ENCODE data around the gene SKP2. TPM values are rescaled to one million over a fixed set of nuclear protein-coding genes. Genes with fewer than 3 reads are reported as not detected.

Gene SKP2
- total RNA-seq, 1 donor from 2014 or later: 34.8 TPM

DNA sequence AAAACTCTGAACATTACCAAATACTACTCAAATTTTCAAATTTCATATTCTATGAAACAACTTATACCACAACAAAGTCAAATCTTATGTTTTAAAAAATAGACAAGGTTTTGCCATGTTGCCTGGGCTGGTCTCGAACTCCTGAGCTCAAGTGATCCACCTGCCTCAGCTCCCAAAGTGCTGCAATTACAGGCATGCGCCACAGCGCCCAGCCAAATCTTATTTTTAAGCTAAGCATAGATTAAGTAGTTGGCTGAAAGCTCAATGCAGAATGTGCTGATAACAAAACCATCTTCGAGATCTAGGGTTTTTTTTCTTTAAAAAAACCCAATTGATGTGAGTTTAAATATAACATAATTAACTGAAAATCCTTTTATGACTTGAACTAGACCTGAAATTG, 6.6 kb upstream of the SKP2 start:
- H3K27ac Mint-ChIP-seq (ENCODE audit: unreplicated experiment): no peak overlapping the region
- no peaks in the 10 kb centered on the region for H3K9me3 Mint-ChIP-seq (ENCODE audit: low read depth)
- no peak overlapping the region for H3K4me3 Mint-ChIP-seq (ENCODE audit: unreplicated experiment)
- H3K4me1 Mint-ChIP-seq (ENCODE audit: low read depth): peaks cover 3% of the 10 kb centered on the region
- no peaks in the 10 kb centered on the region for H3K27me3 Mint-ChIP-seq (ENCODE audit: low read depth)
- no peak for DNase-seq (ENCODE audit: low spot score)
- H3K36me3 Mint-ChIP-seq (ENCODE audit: low read depth): peaks cover 2% of the 10 kb centered on the region
- TF ChIP-seq, protein P1, sequence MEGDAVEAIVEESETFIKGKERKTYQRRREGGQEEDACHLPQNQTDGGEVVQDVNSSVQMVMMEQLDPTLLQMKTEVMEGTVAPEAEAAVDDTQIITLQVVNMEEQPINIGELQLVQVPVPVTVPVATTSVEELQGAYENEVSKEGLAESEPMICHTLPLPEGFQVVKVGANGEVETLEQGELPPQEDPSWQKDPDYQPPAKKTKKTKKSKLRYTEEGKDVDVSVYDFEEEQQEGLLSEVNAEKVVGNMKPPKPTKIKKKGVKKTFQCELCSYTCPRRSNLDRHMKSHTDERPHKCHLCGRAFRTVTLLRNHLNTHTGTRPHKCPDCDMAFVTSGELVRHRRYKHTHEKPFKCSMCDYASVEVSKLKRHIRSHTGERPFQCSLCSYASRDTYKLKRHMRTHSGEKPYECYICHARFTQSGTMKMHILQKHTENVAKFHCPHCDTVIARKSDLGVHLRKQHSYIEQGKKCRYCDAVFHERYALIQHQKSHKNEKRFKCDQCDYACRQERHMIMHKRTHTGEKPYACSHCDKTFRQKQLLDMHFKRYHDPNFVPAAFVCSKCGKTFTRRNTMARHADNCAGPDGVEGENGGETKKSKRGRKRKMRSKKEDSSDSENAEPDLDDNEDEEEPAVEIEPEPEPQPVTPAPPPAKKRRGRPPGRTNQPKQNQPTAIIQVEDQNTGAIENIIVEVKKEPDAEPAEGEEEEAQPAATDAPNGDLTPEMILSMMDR (IDR thresholded peaks at IDR 0.05): no peak

GRCh38 chr5:36146390-36146789, 5.5 kb upstream of the SKP2 start:
- TF ChIP-seq, protein P1 (IDR thresholded peaks at IDR 0.05): no peak
- no peaks in the 10 kb centered on the region for H3K36me3 Mint-ChIP-seq (ENCODE audit: low read depth)
- no peak overlapping the region for H3K4me3 Mint-ChIP-seq (ENCODE audit: unreplicated experiment)
- H3K27ac Mint-ChIP-seq (ENCODE audit: unreplicated experiment): no peak overlapping the region
- no peaks in the 10 kb centered on the region for H3K9me3 Mint-ChIP-seq (ENCODE audit: low read depth)
- no peak for DNase-seq (ENCODE audit: low spot score)
- H3K4me1 Mint-ChIP-seq (ENCODE audit: low read depth): peaks cover 10% of the 10 kb centered on the region
- H3K27me3 Mint-ChIP-seq (ENCODE audit: low read depth): no peaks in the 10 kb centered on the region

DNA sequence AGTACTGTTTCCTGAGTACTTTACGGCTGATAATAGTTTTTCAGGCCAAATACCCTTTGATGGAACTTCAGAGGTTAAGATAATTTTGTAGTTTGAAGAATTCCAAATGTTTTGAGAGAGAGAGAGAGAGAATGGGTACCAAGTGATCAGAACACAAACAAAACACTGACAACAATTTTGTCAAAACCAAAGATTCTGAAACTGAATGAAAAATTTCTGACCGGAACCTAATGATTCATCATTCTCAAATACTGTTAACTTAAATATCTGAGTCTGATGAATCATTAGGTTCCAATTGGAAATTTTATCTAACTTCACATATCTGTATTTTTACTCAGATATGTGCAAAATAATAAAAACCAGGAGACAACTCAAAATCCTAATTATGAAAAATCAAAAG, 4.2 kb upstream of the SKP2 start:
- no peak overlapping the region for H3K27ac Mint-ChIP-seq (ENCODE audit: unreplicated experiment)
- peaks cover 13% of the 10 kb centered on the region for H3K4me1 Mint-ChIP-seq (ENCODE audit: low read depth)
- H3K36me3 Mint-ChIP-seq (ENCODE audit: low read depth): no peaks in the 10 kb centered on the region
- no peak for DNase-seq (ENCODE audit: low spot score)
- H3K27me3 Mint-ChIP-seq (ENCODE audit: low read depth): no peaks in the 10 kb centered on the region
- TF ChIP-seq, protein P1 (IDR thresholded peaks at IDR 0.05): no peak
- H3K4me3 Mint-ChIP-seq (ENCODE audit: unreplicated experiment): no peak overlapping the region
- H3K9me3 Mint-ChIP-seq (ENCODE audit: low read depth): no peaks in the 10 kb centered on the region

GRCh38 chr5:36150676-36151433, 1.1 kb upstream of the SKP2 start:
- peak overlapping the region; percentile 90 for H3K27ac Mint-ChIP-seq (ENCODE audit: unreplicated experiment)
- no peaks in the 10 kb centered on the region for H3K9me3 Mint-ChIP-seq (ENCODE audit: low read depth)
- no peaks in the 10 kb centered on the region for H3K27me3 Mint-ChIP-seq (ENCODE audit: low read depth)
- TF ChIP-seq, protein P1 (IDR thresholded peaks at IDR 0.05): no peak
- peaks cover 43% of the 10 kb centered on the region for H3K4me1 Mint-ChIP-seq (ENCODE audit: low read depth)
- peaks cover 5% of the 10 kb centered on the region for H3K36me3 Mint-ChIP-seq (ENCODE audit: low read depth)
- peak overlapping the region; percentile 89 for H3K4me3 Mint-ChIP-seq (ENCODE audit: unreplicated experiment)
- no peak for DNase-seq (ENCODE audit: low spot score)

- Mint-ChIP-seq H3K4me1 (ENCODE audit: low read depth) (peaks cover 61% of the 10 kb centered on the region), H3K36me3 (ENCODE audit: low read depth) (peaks cover 6% of the 10 kb centered on the region), H3K27ac (ENCODE audit: unreplicated experiment) (peak overlapping the region; percentile 90), H3K9me3 (ENCODE audit: low read depth) (no peaks in the 10 kb centered on the region), H3K4me3 (ENCODE audit: unreplicated experiment) (peak overlapping the region; percentile 89), H3K27me3 (ENCODE audit: low read depth) (no peaks in the 10 kb centered on the region)
- no peak for DNase-seq (ENCODE audit: low spot score)
- TF ChIP-seq, protein P1 (IDR thresholded peaks at IDR 0.05): no peak
These were observed 700 bp downstream of the SKP2 start for GRCh38 chr5:36152324-36153297.

Measured in chondrocyte (in vitro differentiated cells).